GM12878 (cell line): ENCODE measurements around the gene TMEM89. TPM values are rescaled to one million over a fixed set of nuclear protein-coding genes. Genes with fewer than 3 reads are reported as not detected.

Experiments used
- ATAC-seq: fragments of 200-7000 bp; cut with Tn5 transposase; 3 replicates; pipeline ENCODE4 v1.9.1; 2020; ENCODE audit warnings: mild to moderate bottlenecking, moderate library complexity
- BruUV-seq: library from RNA; stranded (reverse); fragments of 400-500 nt; replicated peaks from 2 replicates; lab custom pipeline; 2021; lab: Mats Ljungman, UMichigan
- CTCF ChIA-PET: fragments of 300-600 bp; sonication (Branson Sonifier 250); formaldehyde crosslinking; extraction: SDS; loops from one replicate; lab custom pipeline; 2021; ENCODE audit warnings: inconsistent platforms; lab: Yijun Ruan, JAX
- POLR2A ChIA-PET: fragments of 350-600 bp; formaldehyde crosslinking; extraction: SDS; loops from one replicate; lab custom pipeline; 2021; ENCODE audit warnings: inconsistent platforms; lab: Charles Lee
- RAD21 ChIA-PET: fragments of 300-600 bp; sonication (Branson Sonifier 250); formaldehyde crosslinking; loops from one replicate; lab custom pipeline; 2023; ENCODE audit warnings: antibody characterized with exemption; ENCODE audit not compliant: unreplicated experiment; lab: Charles Lee
- SMC1A ChIA-PET: fragments of 300-600 bp; sonication (Branson Sonifier 250); formaldehyde crosslinking; loops from one replicate; lab custom pipeline; 2023; ENCODE audit not compliant: unreplicated experiment, uncharacterized antibody; lab: Charles Lee
- DNase-seq: peaks from one replicate; pipeline ENCODE4 v3.0.0-alpha.2; 2011; ENCODE audit warnings: low read depth, low spot score
- FAIRE-seq: peaks from 3 replicates; lab custom pipeline; 2011; peaks lifted over from hg19 to GRCh38; lab: Jason Lieb, UNC
- H2AFZ ChIP-seq: 2 replicates; pipeline ENCODE4 v1.6.0; 2011; ENCODE audit warnings: low read depth, low read length, control low read depth; ENCODE audit not compliant: control insufficient read depth
- H3K27ac ChIP-seq: 2 replicates; pipeline ENCODE4 v1.5.1; 2011; ENCODE audit warnings: control low read depth; ENCODE audit not compliant: control insufficient read depth, insufficient read depth
- H3K27me3 ChIP-seq, 2 experiments: replicated peaks in 1 of 2; 2 replicates each; pipeline versions ENCODE4 v1.6.0 to v1.6.1; 2011; ENCODE audit warnings: low read length in 1 of 2; ENCODE audit not compliant: control insufficient read depth in 2 of 2, insufficient read depth in 2 of 2
- H3K36me3 ChIP-seq, 2 experiments: 2 replicates each; pipeline ENCODE4 v1.5.1; 2011; ENCODE audit warnings: low read length in 1 of 2; ENCODE audit not compliant: control insufficient read depth in 2 of 2, insufficient read depth in 2 of 2
- H3K4me1 ChIP-seq: 2 replicates; pipeline ENCODE4 v1.6.1; 2011; ENCODE audit warnings: mild to moderate bottlenecking, low read length, moderate library complexity, mixed read lengths; ENCODE audit not compliant: control insufficient read depth, insufficient read depth
- H3K4me2 ChIP-seq: 2 replicates; pipeline ENCODE4 v1.6.0; 2011; ENCODE audit warnings: control low read depth; ENCODE audit not compliant: control insufficient read depth, insufficient read depth
- H3K4me3 ChIP-seq: fragments of 200-600 bp; sonication (generic); 2 replicates; pipeline ENCODE4 v1.5.1; 2016
- H3K79me2 ChIP-seq: 2 replicates; pipeline ENCODE4 v1.6.0; 2011; ENCODE audit warnings: low read length; ENCODE audit not compliant: control insufficient read depth, insufficient read depth
- H3K9ac ChIP-seq: 2 replicates; pipeline ENCODE4 v1.8.0; 2011; ENCODE audit warnings: low read length, control low read depth, mixed read lengths; ENCODE audit not compliant: control insufficient read depth, insufficient read depth
- H3K9me3 ChIP-seq: replicated peaks from 3 replicates; pipeline ENCODE4 v1.5.1; 2011; ENCODE audit warnings: mild to moderate bottlenecking, low read length; ENCODE audit not compliant: control insufficient read depth, insufficient read depth
- H4K20me1 ChIP-seq: 2 replicates; pipeline ENCODE4 v1.6.0; 2011; ENCODE audit not compliant: control insufficient read depth, insufficient read depth
- DPF2 ChIP-seq: fragments of 450-650 bp; IDR thresholded peaks from 2 replicates; pipeline ENCODE4 v1.6.1; 2017; ENCODE audit warnings: mild to moderate bottlenecking
- EP300 ChIP-seq, 2 experiments: fragments of 150-350 bp in 1 of 2; IDR thresholded peaks; 2 replicates each; pipeline ENCODE4 v1.6.1; 2011 to 2012; ENCODE audit warnings: low read depth in 2 of 2, low read length in 2 of 2, borderline replicate concordance in 1 of 2, improper control_type of control experiment in 1 of 2, inconsistent platforms in 1 of 2; ENCODE audit not compliant: control insufficient read depth in 1 of 2
- FOXM1 ChIP-seq: IDR thresholded peaks from 2 replicates; pipeline ENCODE4 v1.6.1; 2012; ENCODE audit warnings: low read depth, mild to moderate bottlenecking, inconsistent platforms, low read length, moderate library complexity
- NFYB ChIP-seq: IDR thresholded peaks from 2 replicates; pipeline ENCODE4 v1.6.1; 2011; ENCODE audit warnings: low read depth, mild to moderate bottlenecking, low read length, improper control_type of control experiment, moderate library complexity; ENCODE audit not compliant: insufficient read depth
- NR2C2 ChIP-seq: IDR thresholded peaks from 2 replicates; pipeline ENCODE4 v1.6.1; 2011; ENCODE audit warnings: borderline replicate concordance, low read depth; ENCODE audit not compliant: control insufficient read depth, insufficient read length
- SIX5 ChIP-seq: IDR thresholded peaks from 2 replicates; pipeline ENCODE4 v1.6.1; 2011; ENCODE audit warnings: mild to moderate bottlenecking, low read depth, low read length, moderate library complexity; ENCODE audit not compliant: severe bottlenecking
- SMC3 ChIP-seq: IDR thresholded peaks from 2 replicates; pipeline ENCODE4 v1.6.1; 2011; ENCODE audit warnings: low read length, improper control_type of control experiment, borderline replicate concordance
- SRF ChIP-seq, 2 experiments: IDR thresholded peaks; 2 replicates each; pipeline ENCODE4 v1.6.1; 2011; ENCODE audit warnings: low read depth in 2 of 2, low read length in 2 of 2, mild to moderate bottlenecking in 1 of 2, moderate library complexity in 1 of 2
- TCF12 ChIP-seq: IDR thresholded peaks from 2 replicates; pipeline ENCODE4 v1.6.1; 2011; ENCODE audit warnings: low read depth, mild to moderate bottlenecking, low read length
- ZNF207 ChIP-seq: fragments of 450-650 bp; IDR thresholded peaks from 2 replicates; pipeline ENCODE4 v1.6.1; 2014; ENCODE audit warnings: antibody characterized with exemption, mild to moderate bottlenecking, borderline replicate concordance
- WGBS: methylation state at CpG from one replicate; pipeline ENCODE4 v1.1.6; 2016; ENCODE audit warnings: low lambda C conversion rate; ENCODE audit not compliant: insufficient replicate concordance, insufficient coverage; ENCODE audit errors: missing lambda C conversion rate; 5-methylcytosine and 5-hydroxymethylcytosine counted together
- in situ Hi-C: fragments of 300-500 bp; cut with MboI; formaldehyde crosslinking; loops from 9 replicates; pipeline ENCODE4 v1.14.3; 2018; ENCODE audit warnings: mixed read lengths
- intact Hi-C: fragments of 100-400 bp; cut with micrococcal nuclease; formaldehyde crosslinking; loops from one replicate; pipeline ENCODE4 v1.14.2; 2022; ENCODE audit not compliant: unreplicated experiment
- polyA plus RNA-seq, 11 experiments: library from polyadenylated mRNA; depleted of rRNA in 4 of 11; unstranded in 6 of 11; stranded (reverse) in 5 of 11; fragments of >200 nt; fragmentation: Nextera tagmentation in 4 of 11; fragmentation: Illumina TruSeq in 1 of 11; extraction: Ambion mirVana in 4 of 11; extraction: Trizol in 1 of 11; gene quantifications; 1 replicate in 1 of 11; 2 replicates in 10 of 11; pipeline versions ENCODE4 v1.2.1 to v1.2.3, GENCODE V29; 2011 to 2016; ENCODE audit warnings: inconsistent platforms in 2 of 11, missing spikeins in 2 of 11, low read depth in 1 of 11
- total RNA-seq, 4 experiments: library from RNA; depleted of rRNA in 3 of 4; stranded (reverse); fragments of >200 nt in 3 of 4; fragmentation: Illumina TruSeq in 1 of 4; extraction: Trizol in 1 of 4; gene quantifications; 2 replicates each; pipeline versions ENCODE4 v1.2.1 to v1.2.3, GENCODE V29; 2013 to 2021
- TF ChIP-seq, protein P1 (sequence below): fragments of 450-650 bp; IDR thresholded peaks from 2 replicates; pipeline ENCODE4 v1.6.1; 2018; ENCODE audit warnings: mild to moderate bottlenecking, low read depth, moderate library complexity; ENCODE audit not compliant: partially characterized antibody
- TF ChIP-seq, protein P2 (sequence below): fragments of 450-650 bp; IDR thresholded peaks from 2 replicates; pipeline ENCODE4 v1.6.1; 2017; ENCODE audit warnings: mild to moderate bottlenecking
- TF ChIP-seq, protein P3 (sequence below): fragments of 450-650 bp; IDR thresholded peaks from 2 replicates; pipeline ENCODE4 v1.6.1; 2016; ENCODE audit warnings: mild to moderate bottlenecking, moderate library complexity, borderline replicate concordance

The TMEM89 gene
- total and polyA plus RNA-seq, 10 of the 15 experiments (the other 5 are each of a cell fraction or from before 2014, with no cell fraction given) = not detected

DNA sequence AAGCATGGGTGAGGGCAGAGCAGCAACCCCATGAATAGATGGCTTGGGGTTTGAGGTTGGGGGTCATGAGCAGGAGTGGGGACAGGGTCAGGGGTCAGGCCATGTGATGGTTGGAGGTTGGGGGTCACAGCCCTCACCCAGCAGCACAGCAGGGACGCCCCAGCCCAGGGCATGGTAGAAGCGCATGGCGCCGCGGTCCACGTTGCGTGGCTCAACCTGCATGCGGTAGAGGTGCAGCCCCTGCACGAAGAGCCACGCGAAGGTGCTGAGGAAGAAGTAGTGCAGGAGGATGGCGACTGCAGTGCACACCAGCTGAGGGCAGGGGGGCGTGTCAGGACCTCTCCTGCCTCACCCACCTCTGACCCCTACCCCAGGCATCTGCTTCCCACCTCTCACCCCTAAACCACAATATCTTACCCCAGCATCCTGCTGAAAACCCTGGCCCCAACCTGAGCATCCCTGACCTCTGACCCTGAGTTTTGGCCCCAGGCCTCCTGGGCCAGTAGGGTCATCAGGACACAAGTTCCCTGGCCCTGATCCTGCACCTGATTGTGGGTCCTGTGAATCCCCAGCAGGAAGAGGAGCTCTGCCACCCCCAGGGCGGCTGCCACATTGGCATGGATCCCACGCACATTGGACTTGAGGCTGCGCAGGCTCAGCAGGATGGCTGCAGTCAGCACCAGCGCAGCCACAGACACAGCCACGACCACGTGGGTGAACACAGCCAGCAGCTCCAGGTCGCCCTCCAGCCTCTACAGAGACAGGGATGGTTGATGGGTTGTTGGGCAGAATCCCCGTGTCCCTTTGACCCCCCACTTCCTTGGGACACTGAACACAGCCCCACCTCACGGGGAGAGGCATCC is 23.6 kb upstream of the TMEM89 start:
- 50% methylated on average over 18 of the region's 22 CpGs for WGBS
- H3K79me2 ChIP-seq = no peaks in the 10 kb centered on the region
- in situ Hi-C loops = no loop called here
- no peaks in the 10 kb centered on the region for H4K20me1 ChIP-seq
- H3K36me3 ChIP-seq = no peaks in the 10 kb centered on the region
- H3K4me1 ChIP-seq = no peaks in the 10 kb centered on the region
- H3K9ac ChIP-seq = no peak overlapping the region
- no peak for FAIRE-seq
- CTCF ChIA-PET = no interaction called here
- SMC1A ChIA-PET = no interaction called here
- no peak overlapping the region for H3K27ac ChIP-seq
- no peaks in the 10 kb centered on the region for H3K27me3 ChIP-seq
- DNase-seq = no peak
- POLR2A ChIA-PET = no interaction called here
- BruUV-seq = no TSS peak
- intact Hi-C loops = no loop called here
- no peak overlapping the region for H2AFZ ChIP-seq
- H3K9me3 ChIP-seq = no peaks in the 10 kb centered on the region
- no peak for ATAC-seq
- no peak overlapping the region for H3K4me3 ChIP-seq
- RAD21 ChIA-PET = no interaction called here
- no peak overlapping the region for H3K4me2 ChIP-seq
- TF ChIP-seq NR2C2 (no peak), SRF (IDR thresholded peaks at IDR 0.05; ENCODE audit: low read depth in 2 of 2, low read length in 2 of 2) (no peak), SMC3 (no peak), ZNF207 (no peak), FOXM1 (no peak), NFYB (no peak), DPF2 (no peak), TCF12 (no peak), EP300 (IDR thresholded peaks at IDR 0.05; ENCODE audit: borderline replicate concordance in 1 of 2, control insufficient read depth in 1 of 2, low read depth in 2 of 2, low read length in 2 of 2) (no peak), SIX5 (no peak)
- TF ChIP-seq, protein P1, sequence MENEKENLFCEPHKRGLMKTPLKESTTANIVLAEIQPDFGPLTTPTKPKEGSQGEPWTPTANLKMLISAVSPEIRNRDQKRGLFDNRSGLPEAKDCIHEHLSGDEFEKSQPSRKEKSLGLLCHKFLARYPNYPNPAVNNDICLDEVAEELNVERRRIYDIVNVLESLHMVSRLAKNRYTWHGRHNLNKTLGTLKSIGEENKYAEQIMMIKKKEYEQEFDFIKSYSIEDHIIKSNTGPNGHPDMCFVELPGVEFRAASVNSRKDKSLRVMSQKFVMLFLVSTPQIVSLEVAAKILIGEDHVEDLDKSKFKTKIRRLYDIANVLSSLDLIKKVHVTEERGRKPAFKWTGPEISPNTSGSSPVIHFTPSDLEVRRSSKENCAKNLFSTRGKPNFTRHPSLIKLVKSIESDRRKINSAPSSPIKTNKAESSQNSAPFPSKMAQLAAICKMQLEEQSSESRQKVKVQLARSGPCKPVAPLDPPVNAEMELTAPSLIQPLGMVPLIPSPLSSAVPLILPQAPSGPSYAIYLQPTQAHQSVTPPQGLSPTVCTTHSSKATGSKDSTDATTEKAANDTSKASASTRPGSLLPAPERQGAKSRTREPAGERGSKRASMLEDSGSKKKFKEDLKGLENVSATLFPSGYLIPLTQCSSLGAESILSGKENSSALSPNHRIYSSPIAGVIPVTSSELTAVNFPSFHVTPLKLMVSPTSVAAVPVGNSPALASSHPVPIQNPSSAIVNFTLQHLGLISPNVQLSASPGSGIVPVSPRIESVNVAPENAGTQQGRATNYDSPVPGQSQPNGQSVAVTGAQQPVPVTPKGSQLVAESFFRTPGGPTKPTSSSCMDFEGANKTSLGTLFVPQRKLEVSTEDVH = no peak
- TF ChIP-seq, protein P2, sequence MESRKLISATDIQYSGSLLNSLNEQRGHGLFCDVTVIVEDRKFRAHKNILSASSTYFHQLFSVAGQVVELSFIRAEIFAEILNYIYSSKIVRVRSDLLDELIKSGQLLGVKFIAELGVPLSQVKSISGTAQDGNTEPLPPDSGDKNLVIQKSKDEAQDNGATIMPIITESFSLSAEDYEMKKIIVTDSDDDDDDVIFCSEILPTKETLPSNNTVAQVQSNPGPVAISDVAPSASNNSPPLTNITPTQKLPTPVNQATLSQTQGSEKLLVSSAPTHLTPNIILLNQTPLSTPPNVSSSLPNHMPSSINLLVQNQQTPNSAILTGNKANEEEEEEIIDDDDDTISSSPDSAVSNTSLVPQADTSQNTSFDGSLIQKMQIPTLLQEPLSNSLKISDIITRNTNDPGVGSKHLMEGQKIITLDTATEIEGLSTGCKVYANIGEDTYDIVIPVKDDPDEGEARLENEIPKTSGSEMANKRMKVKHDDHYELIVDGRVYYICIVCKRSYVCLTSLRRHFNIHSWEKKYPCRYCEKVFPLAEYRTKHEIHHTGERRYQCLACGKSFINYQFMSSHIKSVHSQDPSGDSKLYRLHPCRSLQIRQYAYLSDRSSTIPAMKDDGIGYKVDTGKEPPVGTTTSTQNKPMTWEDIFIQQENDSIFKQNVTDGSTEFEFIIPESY = no peak
- TF ChIP-seq, protein P3, sequence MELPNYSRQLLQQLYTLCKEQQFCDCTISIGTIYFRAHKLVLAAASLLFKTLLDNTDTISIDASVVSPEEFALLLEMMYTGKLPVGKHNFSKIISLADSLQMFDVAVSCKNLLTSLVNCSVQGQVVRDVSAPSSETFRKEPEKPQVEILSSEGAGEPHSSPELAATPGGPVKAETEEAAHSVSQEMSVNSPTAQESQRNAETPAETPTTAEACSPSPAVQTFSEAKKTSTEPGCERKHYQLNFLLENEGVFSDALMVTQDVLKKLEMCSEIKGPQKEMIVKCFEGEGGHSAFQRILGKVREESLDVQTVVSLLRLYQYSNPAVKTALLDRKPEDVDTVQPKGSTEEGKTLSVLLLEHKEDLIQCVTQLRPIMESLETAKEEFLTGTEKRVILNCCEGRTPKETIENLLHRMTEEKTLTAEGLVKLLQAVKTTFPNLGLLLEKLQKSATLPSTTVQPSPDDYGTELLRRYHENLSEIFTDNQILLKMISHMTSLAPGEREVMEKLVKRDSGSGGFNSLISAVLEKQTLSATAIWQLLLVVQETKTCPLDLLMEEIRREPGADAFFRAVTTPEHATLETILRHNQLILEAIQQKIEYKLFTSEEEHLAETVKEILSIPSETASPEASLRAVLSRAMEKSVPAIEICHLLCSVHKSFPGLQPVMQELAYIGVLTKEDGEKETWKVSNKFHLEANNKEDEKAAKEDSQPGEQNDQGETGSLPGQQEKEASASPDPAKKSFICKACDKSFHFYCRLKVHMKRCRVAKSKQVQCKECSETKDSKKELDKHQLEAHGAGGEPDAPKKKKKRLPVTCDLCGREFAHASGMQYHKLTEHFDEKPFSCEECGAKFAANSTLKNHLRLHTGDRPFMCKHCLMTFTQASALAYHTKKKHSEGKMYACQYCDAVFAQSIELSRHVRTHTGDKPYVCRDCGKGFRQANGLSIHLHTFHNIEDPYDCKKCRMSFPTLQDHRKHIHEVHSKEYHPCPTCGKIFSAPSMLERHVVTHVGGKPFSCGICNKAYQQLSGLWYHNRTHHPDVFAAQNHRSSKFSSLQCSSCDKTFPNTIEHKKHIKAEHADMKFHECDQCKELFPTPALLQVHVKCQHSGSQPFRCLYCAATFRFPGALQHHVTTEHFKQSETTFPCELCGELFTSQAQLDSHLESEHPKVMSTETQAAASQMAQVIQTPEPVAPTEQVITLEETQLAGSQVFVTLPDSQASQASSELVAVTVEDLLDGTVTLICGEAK = no peak
